22Rv1 (cell line): ENCODE data around the gene MEGF11.

Experiments
- CTCF ChIP-seq: fragments of 450-650 bp; IDR thresholded peaks from 2 replicates; pipeline ENCODE4 v1.5.1; 2017; ENCODE audit warnings: mild to moderate bottlenecking
- ZFX ChIP-seq: fragments of 450-650 bp; IDR thresholded peaks from 2 replicates; pipeline ENCODE4 v1.6.1; 2017; ENCODE audit warnings: antibody characterized with exemption, borderline replicate concordance

- no peak for TF ChIP-seq CTCF
- no peak for TF ChIP-seq ZFX
Observed at GRCh38 chr15:66169625-66170024, 83.9 kb downstream of the MEGF11 start.
